Measurements from ENCODE around the gene COL6A2. TPM values are rescaled to one million over a fixed set of nuclear protein-coding genes. Genes with fewer than 3 reads are reported as not detected.

The COL6A2 gene
- total and polyA plus RNA-seq, 4 donors: 335 to 3,611 (median 1,409) TPM

DNA sequence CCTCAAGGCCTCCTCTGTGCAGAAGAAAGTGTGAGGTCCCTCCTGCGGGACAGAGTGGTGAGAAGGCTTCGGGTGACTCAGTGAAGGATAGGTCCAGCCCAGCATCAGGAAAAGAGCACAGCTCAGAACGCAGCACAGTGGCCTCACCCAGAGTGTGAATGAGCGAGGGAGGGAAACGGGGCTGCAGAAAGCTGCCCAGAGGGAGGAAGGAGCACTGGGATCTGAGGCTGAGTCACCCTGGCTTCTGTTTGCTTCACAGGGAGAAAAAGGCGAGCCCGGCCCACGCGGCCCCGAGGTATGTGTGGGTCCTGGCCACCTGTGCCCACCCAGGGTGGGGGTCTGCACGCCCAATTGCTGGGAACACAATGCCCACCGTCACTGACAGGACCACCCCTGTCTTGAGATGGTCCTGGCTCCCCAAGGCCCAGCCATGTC lies 24.3 kb downstream of the COL6A2 start:
- H3K27me3 ChIP-seq (ENCODE audit: control insufficient read depth in 1 of 2, insufficient read depth in 2 of 2, low read length in 1 of 2): no peaks in the 10 kb centered on the region
- ATAC-seq (ENCODE audit: low FRiP score) (no peak), DNase-seq (peak; percentile 41 to 51)
- no peaks in the 10 kb centered on the region for H3K9me3 ChIP-seq (ENCODE audit: control insufficient read depth, low read length)
- no peak overlapping the region for H3K4me3 ChIP-seq (ENCODE audit: low read length in 2 of 2)
- no peak overlapping the region for H3K27ac ChIP-seq (ENCODE audit: low read depth in 1 of 2, low read length in 2 of 2)
- 82% methylated on average over 11 to 12 of the region's 12 CpGs for WGBS, 2 donors
- H3K36me3 ChIP-seq (ENCODE audit: control insufficient read depth in 1 of 2, insufficient read depth in 2 of 2, low read length in 1 of 2): peaks cover 13 to 37% of the 10 kb centered on the region in 2 donors
- intact Hi-C loops (cut with DNase I): no loop called here
- H3K4me1 ChIP-seq (ENCODE audit: control insufficient read depth in 1 of 2, insufficient read depth in 2 of 2, low read length in 2 of 2): no peaks in the 10 kb centered on the region

DNA sequence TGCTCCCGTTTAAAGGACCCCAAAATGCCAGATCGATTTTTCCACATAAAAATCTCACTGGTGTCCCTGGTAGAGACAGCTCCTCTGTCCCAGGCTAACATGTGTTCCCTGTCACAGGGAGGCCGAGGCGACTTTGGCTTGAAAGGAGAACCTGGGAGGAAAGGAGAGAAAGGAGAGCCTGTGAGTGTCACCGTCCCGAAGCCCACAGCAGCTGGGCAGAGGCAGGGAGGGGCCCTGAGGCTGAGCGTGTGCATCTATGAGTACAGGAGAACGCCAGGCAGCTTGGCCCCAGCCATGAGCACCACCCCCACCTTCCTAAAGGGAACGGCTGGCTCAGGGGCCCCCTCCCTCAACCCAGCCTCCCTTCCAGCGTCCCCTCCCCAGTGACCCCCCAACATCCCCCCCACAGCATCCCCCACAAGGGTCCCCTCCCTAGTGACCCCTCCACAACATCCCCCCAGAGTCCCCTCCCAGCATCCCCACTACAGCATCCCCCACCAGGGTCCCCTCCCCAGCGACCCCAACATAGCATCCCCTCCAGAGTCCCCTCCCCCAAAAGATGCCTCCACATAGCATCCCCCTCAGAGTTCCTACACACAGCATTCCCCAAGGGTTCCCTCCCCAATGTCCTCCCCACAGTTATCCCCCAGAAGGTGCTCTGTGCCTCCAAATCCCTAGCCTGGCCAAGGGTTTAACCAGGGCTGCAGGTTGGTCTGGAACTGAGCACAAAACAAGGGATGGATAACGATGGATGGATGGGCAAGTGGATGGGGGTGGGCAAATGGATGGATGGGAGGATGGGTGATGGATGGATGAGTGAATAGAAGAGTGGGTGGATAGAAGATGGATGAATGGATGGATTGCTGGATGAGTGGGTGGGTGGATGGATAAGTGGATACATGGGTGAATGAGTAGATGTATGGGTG lies 25.1 kb downstream of the COL6A2 start:
- Histone ChIP-seq H3K9me3 (ENCODE audit: control insufficient read depth, low read length) (no peaks in the 10 kb centered on the region), H3K36me3 (ENCODE audit: control insufficient read depth in 1 of 2, insufficient read depth in 2 of 2, low read length in 1 of 2) (peaks cover 13 to 34% of the 10 kb centered on the region in 2 donors), H3K27ac (ENCODE audit: low read depth in 1 of 2, low read length in 2 of 2) (no peak overlapping the region), H3K4me1 (ENCODE audit: control insufficient read depth in 1 of 2, insufficient read depth in 2 of 2, low read length in 2 of 2) (no peaks in the 10 kb centered on the region), H3K4me3 (ENCODE audit: low read length in 2 of 2) (no peak overlapping the region), H3K27me3 (ENCODE audit: control insufficient read depth in 1 of 2, insufficient read depth in 2 of 2, low read length in 1 of 2) (no peaks in the 10 kb centered on the region)
- intact Hi-C loops (cut with DNase I): no loop called here
- no peak for ATAC-seq (ENCODE audit: low FRiP score)
- peak; percentile 27 to 55 for DNase-seq
- WGBS, 2 donors: 93 to 94% methylated on average over 12 of the region's 12 CpGs

DNA sequence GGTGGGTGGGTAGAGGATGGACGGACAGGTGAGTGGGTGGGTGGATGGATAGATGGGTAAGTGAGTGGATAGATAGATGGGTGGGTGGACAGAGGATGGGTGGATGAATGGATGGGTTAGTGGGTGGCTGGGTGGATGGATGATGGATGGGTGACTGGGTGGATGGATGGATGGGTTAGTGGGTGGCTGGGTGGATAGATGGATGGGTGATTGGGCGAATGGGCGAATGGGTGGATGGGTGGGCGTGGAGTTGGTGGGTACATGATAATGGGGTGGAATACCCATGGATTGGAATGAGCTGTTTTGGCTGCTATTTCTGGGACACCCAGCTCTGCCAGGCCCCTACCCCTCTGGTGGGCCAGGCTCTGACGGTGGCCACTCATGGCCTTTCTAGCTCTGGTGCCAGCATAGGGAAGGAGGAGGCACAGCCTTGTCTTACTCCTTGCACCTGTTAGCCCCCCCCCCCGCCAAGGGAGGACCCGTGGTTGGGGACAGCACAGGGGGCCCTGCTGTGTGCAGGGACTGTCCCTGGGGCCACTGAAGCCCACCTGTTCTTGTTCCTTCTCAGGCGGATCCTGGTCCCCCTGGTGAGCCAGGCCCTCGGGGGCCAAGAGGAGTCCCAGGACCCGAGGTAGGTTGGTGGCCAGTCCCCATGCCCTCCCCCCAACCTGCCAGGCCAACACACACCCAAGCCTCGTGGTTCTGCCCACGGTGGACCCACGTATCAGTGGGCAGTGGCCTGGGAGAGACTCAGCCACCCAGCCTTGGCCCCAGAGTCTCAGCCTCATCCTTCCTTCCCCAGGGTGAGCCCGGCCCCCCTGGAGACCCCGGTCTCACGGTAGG lies 26.4 kb downstream of the COL6A2 start:
- no peaks in the 10 kb centered on the region for H3K27me3 ChIP-seq (ENCODE audit: control insufficient read depth in 1 of 2, insufficient read depth in 2 of 2, low read length in 1 of 2)
- DNase-seq (peak; percentile 38 to 69), ATAC-seq (ENCODE audit: low FRiP score) (no peak)
- intact Hi-C loops (cut with DNase I): no loop called here
- WGBS, 2 donors: 90 to 93% methylated on average over 15 to 16 of the region's 16 CpGs
- no peaks in the 10 kb centered on the region for H3K9me3 ChIP-seq (ENCODE audit: control insufficient read depth, low read length)
- peaks cover 6 to 23% of the 10 kb centered on the region in 2 donors for H3K36me3 ChIP-seq (ENCODE audit: control insufficient read depth in 1 of 2, insufficient read depth in 2 of 2, low read length in 1 of 2)
- no peaks in the 10 kb centered on the region for H3K4me1 ChIP-seq (ENCODE audit: control insufficient read depth in 1 of 2, insufficient read depth in 2 of 2, low read length in 2 of 2)
- no peak overlapping the region for H3K4me3 ChIP-seq (ENCODE audit: low read length in 2 of 2)
- no peak overlapping the region for H3K27ac ChIP-seq (ENCODE audit: low read depth in 1 of 2, low read length in 2 of 2)

DNA sequence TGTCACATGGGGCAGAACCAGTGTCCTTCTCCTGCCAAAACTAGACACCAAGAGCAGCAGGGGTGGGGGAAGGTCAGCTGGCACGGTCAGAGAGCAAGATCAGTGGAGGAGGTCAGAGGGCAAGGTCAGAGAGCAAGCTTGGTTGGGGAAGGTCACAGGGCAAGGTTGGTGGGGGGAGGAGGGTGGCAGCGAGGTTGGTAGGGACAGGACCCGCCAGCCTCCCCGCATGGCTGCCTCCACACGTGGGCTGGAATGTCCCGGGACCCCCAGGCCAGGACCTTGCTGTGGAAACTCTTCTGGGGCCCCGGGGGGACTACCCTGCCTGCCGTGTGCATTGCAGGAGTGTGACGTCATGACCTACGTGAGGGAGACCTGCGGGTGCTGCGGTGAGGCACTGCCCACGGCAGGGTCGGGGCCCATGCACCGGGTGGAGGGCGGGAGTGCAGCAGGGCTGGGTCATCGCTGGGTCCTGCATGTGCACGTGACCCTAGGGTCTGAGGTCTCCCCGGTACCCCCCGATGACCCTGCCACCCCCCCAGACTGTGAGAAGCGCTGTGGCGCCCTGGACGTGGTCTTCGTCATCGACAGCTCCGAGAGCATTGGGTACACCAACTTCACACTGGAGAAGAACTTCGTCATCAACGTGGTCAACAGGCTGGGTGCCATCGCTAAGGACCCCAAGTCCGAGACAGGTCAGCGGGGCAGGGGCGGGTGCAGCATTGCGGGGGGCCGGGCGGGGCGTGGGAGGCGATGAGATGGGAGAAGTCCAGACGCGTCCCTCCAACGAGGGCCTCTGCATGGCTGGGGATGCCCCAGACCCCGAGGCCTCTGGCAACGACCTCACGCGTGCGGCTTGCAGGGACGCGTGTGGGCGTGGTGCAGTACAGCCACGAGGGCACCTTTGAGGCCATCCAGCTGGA lies 27.3 kb downstream of the COL6A2 start:
- WGBS, 2 donors: 87% methylated on average over 49 of the region's 49 CpGs
- H3K27ac ChIP-seq (ENCODE audit: low read depth in 1 of 2, low read length in 2 of 2): no peak overlapping the region
- H3K4me1 ChIP-seq (ENCODE audit: control insufficient read depth in 1 of 2, insufficient read depth in 2 of 2, low read length in 2 of 2): no peaks in the 10 kb centered on the region
- H3K4me3 ChIP-seq (ENCODE audit: low read length in 2 of 2): no peak overlapping the region
- peak; percentile 42 to 75 for DNase-seq
- H3K27me3 ChIP-seq (ENCODE audit: control insufficient read depth in 1 of 2, insufficient read depth in 2 of 2, low read length in 1 of 2): no peaks in the 10 kb centered on the region
- intact Hi-C loops (cut with DNase I): no loop called here
- H3K36me3 ChIP-seq (ENCODE audit: control insufficient read depth in 1 of 2, insufficient read depth in 2 of 2, low read length in 1 of 2): peaks cover 6 to 20% of the 10 kb centered on the region in 2 donors
- ATAC-seq (ENCODE audit: low FRiP score): no peak
- no peaks in the 10 kb centered on the region for H3K9me3 ChIP-seq (ENCODE audit: control insufficient read depth, low read length)

DNA sequence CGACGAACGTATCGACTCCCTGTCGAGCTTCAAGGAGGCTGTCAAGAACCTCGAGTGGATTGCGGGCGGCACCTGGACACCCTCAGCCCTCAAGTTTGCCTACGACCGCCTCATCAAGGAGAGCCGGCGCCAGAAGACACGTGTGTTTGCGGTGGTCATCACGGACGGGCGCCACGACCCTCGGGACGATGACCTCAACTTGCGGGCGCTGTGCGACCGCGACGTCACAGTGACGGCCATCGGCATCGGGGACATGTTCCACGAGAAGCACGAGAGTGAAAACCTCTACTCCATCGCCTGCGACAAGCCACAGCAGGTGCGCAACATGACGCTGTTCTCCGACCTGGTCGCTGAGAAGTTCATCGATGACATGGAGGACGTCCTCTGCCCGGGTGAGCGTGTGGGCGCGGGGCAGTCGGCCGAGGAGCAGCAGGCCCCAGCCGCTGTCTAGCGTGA lies 28.0 kb downstream of the COL6A2 start:
- Histone ChIP-seq H3K4me3 (ENCODE audit: low read length in 2 of 2) (no peak overlapping the region), H3K27me3 (ENCODE audit: control insufficient read depth in 1 of 2, insufficient read depth in 2 of 2, low read length in 1 of 2) (no peaks in the 10 kb centered on the region), H3K9me3 (ENCODE audit: control insufficient read depth, low read length) (no peaks in the 10 kb centered on the region), H3K4me1 (ENCODE audit: control insufficient read depth in 1 of 2, insufficient read depth in 2 of 2, low read length in 2 of 2) (no peaks in the 10 kb centered on the region), H3K36me3 (ENCODE audit: control insufficient read depth in 1 of 2, insufficient read depth in 2 of 2, low read length in 1 of 2) (peaks cover 3 to 17% of the 10 kb centered on the region in 2 donors), H3K27ac (ENCODE audit: low read depth in 1 of 2, low read length in 2 of 2) (no peak overlapping the region)
- WGBS, 2 donors: 85 to 86% methylated on average over 47 of the region's 47 CpGs
- intact Hi-C loops (cut with DNase I): no loop called here
- DNase-seq (peak; percentile 42 to 65), ATAC-seq (ENCODE audit: low FRiP score) (no peak)

DNA sequence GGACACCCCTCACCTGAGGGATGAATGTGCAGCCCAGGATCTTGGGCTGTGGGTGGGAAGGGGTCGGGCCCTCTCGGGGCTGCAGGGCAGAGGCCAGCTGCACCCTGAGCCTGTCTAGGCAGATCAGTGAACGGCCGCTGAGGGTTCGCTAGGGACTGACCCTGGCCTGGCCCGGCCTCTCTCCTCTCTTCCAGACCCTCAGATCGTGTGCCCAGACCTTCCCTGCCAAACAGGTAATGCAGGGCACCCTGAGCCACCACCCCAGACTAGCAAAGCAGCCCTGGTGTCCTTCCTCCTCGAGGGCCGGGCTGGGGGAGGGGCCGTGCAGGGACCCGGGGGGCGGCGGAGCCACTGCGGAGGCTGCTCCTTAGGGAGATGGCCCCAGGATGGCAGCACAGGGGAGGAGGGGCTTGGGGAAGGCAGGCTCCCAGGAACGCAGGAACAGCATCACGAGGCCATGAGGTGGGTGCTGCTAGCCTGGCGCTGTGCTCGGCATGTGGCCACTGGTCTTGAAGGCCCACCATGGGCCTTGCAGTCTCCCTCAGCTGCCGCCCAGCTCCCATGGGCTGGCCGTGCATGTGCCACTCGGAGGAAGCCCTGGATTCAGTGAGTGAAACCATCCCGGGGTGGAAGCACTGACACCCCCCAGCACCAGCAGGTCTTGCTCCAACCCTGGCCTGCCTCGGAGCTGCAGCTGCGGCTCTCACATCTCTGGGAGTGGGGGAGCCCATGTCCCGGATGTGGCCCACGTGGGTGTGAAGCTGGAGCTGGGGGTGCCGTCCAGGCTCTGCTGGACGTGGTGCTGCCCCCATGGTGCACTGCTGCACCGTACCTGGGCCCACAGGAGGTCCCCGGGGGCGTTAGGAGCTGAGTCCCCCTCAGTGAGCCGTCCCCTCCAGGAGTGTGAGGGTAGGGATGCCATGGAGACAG lies 28.7 kb downstream of the COL6A2 start:
- Histone ChIP-seq H3K4me3 (ENCODE audit: low read length in 2 of 2) (no peak overlapping the region), H3K27me3 (ENCODE audit: control insufficient read depth in 1 of 2, insufficient read depth in 2 of 2, low read length in 1 of 2) (no peaks in the 10 kb centered on the region), H3K9me3 (ENCODE audit: control insufficient read depth, low read length) (no peaks in the 10 kb centered on the region), H3K4me1 (ENCODE audit: control insufficient read depth in 1 of 2, insufficient read depth in 2 of 2, low read length in 2 of 2) (no peaks in the 10 kb centered on the region), H3K36me3 (ENCODE audit: control insufficient read depth in 1 of 2, insufficient read depth in 2 of 2, low read length in 1 of 2) (peaks cover under 1 to 13% of the 10 kb centered on the region in 2 donors), H3K27ac (ENCODE audit: low read depth in 1 of 2, low read length in 2 of 2) (no peak overlapping the region)
- intact Hi-C loops (cut with DNase I): no loop called here
- ATAC-seq (ENCODE audit: low FRiP score) (no peak), DNase-seq (peak; percentile 47 to 72)
- 84 to 85% methylated on average over 30 to 32 of the region's 32 CpGs for WGBS, 2 donors

DNA sequence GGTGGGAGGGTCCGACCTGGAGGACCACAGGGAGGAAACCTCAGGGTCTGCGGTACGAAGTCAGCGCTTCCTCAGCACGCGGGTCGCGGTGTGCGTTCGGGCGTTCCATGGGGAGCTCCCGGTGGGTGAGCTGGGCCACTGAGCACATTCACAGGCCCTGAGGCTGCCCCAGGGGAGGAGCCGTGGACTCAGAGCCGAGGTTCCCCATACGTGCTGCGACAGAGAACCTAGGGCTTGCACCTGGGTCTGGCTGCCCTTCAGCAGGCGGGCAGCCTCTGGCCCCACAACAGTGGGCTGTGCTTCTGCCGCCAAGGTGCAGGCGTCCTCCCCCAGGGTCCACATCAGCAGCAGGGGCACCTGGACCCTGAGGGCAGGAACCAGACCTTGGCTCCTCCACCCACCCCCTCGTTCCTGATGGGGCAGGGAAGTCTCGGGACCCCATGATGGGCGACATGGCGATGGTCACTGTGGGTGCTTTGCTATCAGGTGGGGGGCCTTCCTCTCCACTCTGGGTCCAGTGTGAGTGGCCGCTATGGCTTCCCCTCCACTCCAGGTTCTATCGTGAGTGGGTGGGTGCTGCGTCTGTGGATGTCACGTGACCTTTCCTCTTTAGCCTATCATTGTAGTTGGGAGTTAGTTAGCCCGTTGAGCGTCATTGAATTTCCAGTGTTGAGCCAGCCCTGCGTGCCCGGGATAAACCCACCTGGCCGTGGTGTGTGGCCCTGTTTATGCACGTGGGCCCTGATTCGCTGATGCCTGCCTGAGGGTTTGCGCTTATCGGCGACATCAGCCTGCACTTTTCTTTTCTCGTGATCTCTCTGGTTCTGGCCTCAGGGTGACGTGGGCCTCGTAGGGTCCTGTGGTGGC lies 29.6 kb downstream of the COL6A2 start:
- H3K27ac ChIP-seq (ENCODE audit: low read depth in 1 of 2, low read length in 2 of 2): no peak overlapping the region

More for the DNA sequence above, 29.6 kb downstream of the COL6A2 start:
- Histone ChIP-seq H3K36me3 (ENCODE audit: control insufficient read depth in 1 of 2, insufficient read depth in 2 of 2, low read length in 1 of 2) (peaks cover 0 to 11% of the 10 kb centered on the region in 2 donors), H3K27me3 (ENCODE audit: control insufficient read depth in 1 of 2, insufficient read depth in 2 of 2, low read length in 1 of 2) (no peaks in the 10 kb centered on the region), H3K9me3 (ENCODE audit: control insufficient read depth, low read length) (no peaks in the 10 kb centered on the region), H3K4me3 (ENCODE audit: low read length in 2 of 2) (no peak overlapping the region), H3K4me1 (ENCODE audit: control insufficient read depth in 1 of 2, insufficient read depth in 2 of 2, low read length in 2 of 2) (no peaks in the 10 kb centered on the region)
- intact Hi-C loops (cut with DNase I): no loop called here
- DNase-seq (peak; percentile 42 to 68), ATAC-seq (ENCODE audit: low FRiP score) (no peak)
- WGBS, 2 donors: 91% methylated on average over 40 of the region's 40 CpGs
